ENCODE results near the gene PRKX.

DNA sequence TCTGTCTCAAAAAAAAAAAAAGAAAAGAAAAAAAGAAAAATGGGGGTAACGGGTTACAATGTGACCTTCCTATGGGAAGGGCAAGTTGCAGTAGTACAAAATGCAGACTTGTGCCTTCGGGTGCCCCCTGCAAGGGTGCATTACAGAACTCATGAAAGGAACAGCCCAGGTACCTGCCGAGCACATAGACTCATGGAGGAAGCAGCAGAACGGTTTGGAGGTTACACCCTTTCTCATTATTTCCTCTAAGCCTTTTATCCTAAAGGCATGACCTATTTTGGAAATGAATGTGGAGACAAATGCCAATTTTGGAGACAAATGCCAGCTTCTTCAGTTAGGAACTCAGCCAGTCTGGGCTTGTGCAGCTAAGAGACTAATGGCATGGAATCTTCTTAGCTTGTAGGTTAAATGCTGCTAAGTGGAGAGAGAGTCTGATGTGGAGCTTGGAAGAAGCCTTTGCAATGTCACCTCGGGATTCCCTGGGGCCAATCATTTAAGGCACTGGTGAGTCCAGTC is 44.1 kb upstream of the PRKX start:
- TF ChIP-seq POLR2A (IDR thresholded peaks at IDR 0.05; ENCODE audit: low read depth, low read length) (no peak), TAF1 (IDR thresholded peaks at IDR 0.05; ENCODE audit: borderline replicate concordance, low read depth, low read length) (no peak)

All from GM12892 (cell line).